Hepatocyte (in vitro differentiated cells): ENCODE measurements around the gene LEFTY2. TPM values are rescaled to one million over a fixed set of nuclear protein-coding genes. Genes with fewer than 3 reads are reported as not detected.
A peak's percentile ranks its signal among the peaks of the same experiment; 100 is the strongest.
"Not testable (repeated sequence)": the region's sequence is repeated elsewhere in the genome, so short reads cannot be mapped to it uniquely, and the experiment has no call there.

ENCODE experiments used
- DNase-seq: peaks from one replicate; pipeline ENCODE4 v3.0.0-alpha.2; 2016; ENCODE audit warnings: low spot score
- H2AFZ ChIP-seq: fragments of 200-600 bp; sonication (generic); 2 replicates; pipeline ENCODE4 v1.6.0; 2016; ENCODE audit warnings: antibody characterized with exemption, mild to moderate bottlenecking
- H3K27ac ChIP-seq: fragments of 200-600 bp; sonication (generic); 2 replicates; pipeline ENCODE4 v1.5.1; 2016; ENCODE audit warnings: mild to moderate bottlenecking
- H3K27me3 ChIP-seq: fragments of 200-600 bp; sonication (generic); 2 replicates; pipeline ENCODE4 v1.6.1; 2016
- H3K36me3 ChIP-seq: fragments of 200-600 bp; sonication (generic); replicated peaks from 2 replicates; pipeline ENCODE4 v1.5.1; 2016; ENCODE audit warnings: low read depth; ENCODE audit not compliant: insufficient read depth
- H3K4me1 ChIP-seq: fragments of 200-600 bp; sonication (generic); 2 replicates; pipeline ENCODE4 v1.5.1; 2016; ENCODE audit warnings: mild to moderate bottlenecking, moderate library complexity; ENCODE audit not compliant: insufficient read depth
- H3K4me2 ChIP-seq: fragments of 200-600 bp; sonication (generic); 2 replicates; pipeline ENCODE4 v1.6.0; 2016
- H3K4me3 ChIP-seq: fragments of 200-600 bp; sonication (generic); 2 replicates; pipeline ENCODE4 v1.5.1; 2016; ENCODE audit warnings: mild to moderate bottlenecking
- H3K79me2 ChIP-seq: fragments of 200-600 bp; sonication (generic); 2 replicates; pipeline ENCODE4 v1.6.0; 2017; ENCODE audit warnings: mild to moderate bottlenecking
- H3K9me2 ChIP-seq: fragments of 200-600 bp; sonication (generic); replicated peaks from 2 replicates; pipeline ENCODE4 v1.6.0; 2017; ENCODE audit warnings: mild to moderate bottlenecking; ENCODE audit not compliant: insufficient read depth
- H3K9me3 ChIP-seq: fragments of 200-600 bp; sonication (generic); 2 replicates; pipeline ENCODE4 v1.5.1; 2016; ENCODE audit warnings: low read depth, mild to moderate bottlenecking
- H4K20me1 ChIP-seq: fragments of 200-600 bp; sonication (generic); 2 replicates; pipeline ENCODE4 v1.6.0; 2016; ENCODE audit warnings: mild to moderate bottlenecking; ENCODE audit not compliant: insufficient read depth, poor library complexity, severe bottlenecking
- EZH2 ChIP-seq: fragments of 200-600 bp; sonication (generic); IDR thresholded peaks from 2 replicates; pipeline ENCODE4 v1.6.1; 2016; ENCODE audit warnings: antibody characterized with exemption, mild to moderate bottlenecking, borderline replicate concordance
- EZH2phosphoT487 ChIP-seq: fragments of 200-600 bp; sonication (generic); IDR thresholded peaks from one replicate; pipeline ENCODE4 v1.6.1; 2018; ENCODE audit warnings: antibody characterized with exemption, mild to moderate bottlenecking, low read depth, moderate library complexity; ENCODE audit not compliant: unreplicated experiment, severe bottlenecking
- WGBS: methylation state at CpG from one replicate; pipeline ENCODE4 v1.1.6; 2016; ENCODE audit warnings: low lambda C conversion rate; ENCODE audit errors: missing lambda C conversion rate; 5-methylcytosine and 5-hydroxymethylcytosine counted together
- polyA plus RNA-seq: library from polyadenylated mRNA; unstranded; fragments of >200 nt; fragmentation: Nextera tagmentation; extraction: Ambion mirVana; gene quantifications from 2 replicates; pipeline ENCODE4 v1.2.1, GENCODE V29; 2016
- total RNA-seq: library from RNA; depleted of rRNA; stranded (reverse); fragments of >200 nt; gene quantifications from 2 replicates; pipeline ENCODE4 v1.2.3, GENCODE V29; 2014
- TF ChIP-seq, protein P1 (sequence below): fragments of 200-600 bp; sonication (generic); IDR thresholded peaks from 2 replicates; pipeline ENCODE4 v1.5.1; 2016; ENCODE audit warnings: antibody characterized with exemption, mild to moderate bottlenecking; ENCODE audit not compliant: poor library complexity

The LEFTY2 gene
- total and polyA plus RNA-seq, 2 experiments from 2014 or later: 0.60 to 1.1 TPM

GRCh38 chr1:225940385-225941151 is 452 bp downstream of the LEFTY2 start:
- Histone ChIP-seq H3K36me3 (no peaks in the 10 kb centered on the region), H3K4me1 (peaks cover 5% of the 10 kb centered on the region), H3K79me2 (no peaks in the 10 kb centered on the region), H3K9me3 (no peaks in the 10 kb centered on the region), H3K9me2 (no peaks in the 10 kb centered on the region), H4K20me1 (no peaks in the 10 kb centered on the region), H2AFZ (no peak overlapping the region), H3K4me2 (no peak overlapping the region), H3K27me3 (no peaks in the 10 kb centered on the region), H3K4me3 (no peak overlapping the region), H3K27ac (no peak overlapping the region)
- DNase-seq: no peak
- TF ChIP-seq EZH2 (no peak), EZH2phosphoT487 (no peak)
- TF ChIP-seq, protein P1, sequence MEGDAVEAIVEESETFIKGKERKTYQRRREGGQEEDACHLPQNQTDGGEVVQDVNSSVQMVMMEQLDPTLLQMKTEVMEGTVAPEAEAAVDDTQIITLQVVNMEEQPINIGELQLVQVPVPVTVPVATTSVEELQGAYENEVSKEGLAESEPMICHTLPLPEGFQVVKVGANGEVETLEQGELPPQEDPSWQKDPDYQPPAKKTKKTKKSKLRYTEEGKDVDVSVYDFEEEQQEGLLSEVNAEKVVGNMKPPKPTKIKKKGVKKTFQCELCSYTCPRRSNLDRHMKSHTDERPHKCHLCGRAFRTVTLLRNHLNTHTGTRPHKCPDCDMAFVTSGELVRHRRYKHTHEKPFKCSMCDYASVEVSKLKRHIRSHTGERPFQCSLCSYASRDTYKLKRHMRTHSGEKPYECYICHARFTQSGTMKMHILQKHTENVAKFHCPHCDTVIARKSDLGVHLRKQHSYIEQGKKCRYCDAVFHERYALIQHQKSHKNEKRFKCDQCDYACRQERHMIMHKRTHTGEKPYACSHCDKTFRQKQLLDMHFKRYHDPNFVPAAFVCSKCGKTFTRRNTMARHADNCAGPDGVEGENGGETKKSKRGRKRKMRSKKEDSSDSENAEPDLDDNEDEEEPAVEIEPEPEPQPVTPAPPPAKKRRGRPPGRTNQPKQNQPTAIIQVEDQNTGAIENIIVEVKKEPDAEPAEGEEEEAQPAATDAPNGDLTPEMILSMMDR: no peak
- WGBS: 93% methylated on average over 22 of the region's 25 CpGs

- WGBS: 76% methylated on average over 8 of the region's 8 CpGs
- not testable (repeated sequence) for DNase-seq, H3K4me3 ChIP-seq
Observed at GRCh38 chr1:225939939-225940310, 1.1 kb downstream of the LEFTY2 start.

GRCh38 chr1:225939097-225939938 is 1.7 kb downstream of the LEFTY2 start:
- H3K4me2 ChIP-seq: peak overlapping the region; percentile 65
- WGBS: 60% methylated on average over 23 of the region's 69 CpGs
- H3K27ac ChIP-seq, DNase-seq, H3K9me2 ChIP-seq, H3K9me3 ChIP-seq, H3K36me3 ChIP-seq, H3K27me3 ChIP-seq, H4K20me1 ChIP-seq, H3K4me3 ChIP-seq, H2AFZ ChIP-seq, H3K4me1 ChIP-seq, H3K79me2 ChIP-seq: not testable (repeated sequence)

More at GRCh38 chr1:225939939-225940310, 1.1 kb downstream of the LEFTY2 start:
- not testable (repeated sequence) for H3K79me2 ChIP-seq, H2AFZ ChIP-seq, H3K9me3 ChIP-seq, H3K27me3 ChIP-seq, H4K20me1 ChIP-seq, H3K4me1 ChIP-seq, H3K27ac ChIP-seq, H3K36me3 ChIP-seq, H3K9me2 ChIP-seq
- H3K4me2 ChIP-seq: peak overlapping the region; percentile 65

- no peak overlapping the region for H2AFZ ChIP-seq
- no peaks in the 10 kb centered on the region for H3K27me3 ChIP-seq
- DNase-seq: no peak
- H3K9me3 ChIP-seq: no peaks in the 10 kb centered on the region
- no peaks in the 10 kb centered on the region for H3K9me2 ChIP-seq
- H3K36me3 ChIP-seq: no peaks in the 10 kb centered on the region
- WGBS: 92% methylated on average over 21 of the region's 21 CpGs
- no peak overlapping the region for H3K4me2 ChIP-seq
- no peaks in the 10 kb centered on the region for H4K20me1 ChIP-seq
- H3K4me3 ChIP-seq: no peak overlapping the region
- H3K27ac ChIP-seq: no peak overlapping the region
- TF ChIP-seq EZH2: no peak
- TF ChIP-seq, protein P1: no peak
- H3K79me2 ChIP-seq: no peaks in the 10 kb centered on the region
- peaks cover 5% of the 10 kb centered on the region for H3K4me1 ChIP-seq
Observed at GRCh38 chr1:225937048-225937968, 3.7 kb downstream of the LEFTY2 start.
